Uterus (tissue), 4 donors: ENCODE results near the gene GPR87. TPM values are rescaled to one million over a fixed set of nuclear protein-coding genes. Genes with fewer than 3 reads are reported as not detected.
A peak's percentile ranks its signal among the peaks of the same experiment; 100 is the strongest.

Experiments
- DNase-seq, 2 donors: peaks; one replicate each; pipeline ENCODE4 v3.0.0-alpha.2; 2019 to 2020
- H3K27ac ChIP-seq, 2 donors: fragments of 200-600 bp; sonication (generic); 1 replicate in 1 of 2; 2 replicates in 1 of 2; pipeline ENCODE4 v1.5.1; 2016 to 2018
- H3K27me3 ChIP-seq, 2 donors: fragments of 200-600 bp; sonication (generic); one replicate each; pipeline ENCODE4 v1.5.1; 2018 to 2019; ENCODE audit warnings: control low read depth in 1 of 2
- H3K36me3 ChIP-seq, 2 donors: fragments of 200-600 bp; sonication (generic); one replicate each; pipeline ENCODE4 v1.5.1; 2019; ENCODE audit warnings: control low read depth in 1 of 2
- H3K4me1 ChIP-seq, 2 donors: fragments of 200-600 bp; sonication (generic); one replicate each; pipeline ENCODE4 v1.5.1; 2018 to 2019; ENCODE audit warnings: control low read depth in 1 of 2
- H3K4me3 ChIP-seq, 2 donors: fragments of 200-600 bp; sonication (generic); 1 replicate in 1 of 2; 2 replicates in 1 of 2; pipeline ENCODE4 v1.5.1; 2018 to 2019; ENCODE audit warnings: mild to moderate bottlenecking in 1 of 2
- H3K9me3 ChIP-seq, 2 donors: fragments of 200-600 bp; sonication (generic); one replicate each; pipeline ENCODE4 v1.5.1; 2019; ENCODE audit warnings: control low read depth in 1 of 2
- POLR2A ChIP-seq, 2 donors: fragments of 450-650 bp; IDR thresholded peaks; one replicate each; pipeline ENCODE4 v1.6.1; 2016; ENCODE audit warnings: antibody characterized with exemption in 2 of 2, mild to moderate bottlenecking in 1 of 2, moderate library complexity in 1 of 2
- intact Hi-C: fragments of 100-400 bp; cut with DNase I; formaldehyde crosslinking; loops from one replicate; pipeline ENCODE4 v1.15.1; 2023; ENCODE audit warnings: low total_unique reads
- total RNA-seq, 4 donors: library from RNA; depleted of rRNA in 3 of 4; stranded (reverse); fragments of >200 nt in 3 of 4; gene quantifications; one replicate each; pipeline versions ENCODE4 v1.1.0 to v1.2.4, GENCODE V29; 2014 to 2023
- TF ChIP-seq, protein P1 (sequence below), 4 experiments: fragments of 200-600 bp in 2 of 4; fragments of 450-650 bp in 2 of 4; sonication (generic) in 2 of 4; IDR thresholded peaks; one replicate each; pipeline ENCODE4 v1.5.1; 2016 to 2019; ENCODE audit warnings: antibody characterized with exemption in 4 of 4, mild to moderate bottlenecking in 2 of 4, moderate library complexity in 1 of 4
- donor health status: DM: yes; HTN: yes; CAD: no.

GPR87 gene
- total RNA-seq, 4 donors from 2014 or later: 0.21 TPM; not detected in 3

GRCh38 chr3:151265866-151266265 is 50.8 kb downstream of the GPR87 start:
- Histone ChIP-seq H3K27me3 (no peaks in the 10 kb centered on the region), H3K4me3 (no peak overlapping the region), H3K27ac (peak overlapping the region in 1 of 2 donors; percentile 65), H3K9me3 (no peaks in the 10 kb centered on the region), H3K4me1 (no peaks in the 10 kb centered on the region), H3K36me3 (no peaks in the 10 kb centered on the region)
- intact Hi-C loops: no loop called here
- DNase-seq: no peak
- TF ChIP-seq POLR2A (IDR thresholded peaks at IDR 0.05): no peak
- TF ChIP-seq, protein P1, sequence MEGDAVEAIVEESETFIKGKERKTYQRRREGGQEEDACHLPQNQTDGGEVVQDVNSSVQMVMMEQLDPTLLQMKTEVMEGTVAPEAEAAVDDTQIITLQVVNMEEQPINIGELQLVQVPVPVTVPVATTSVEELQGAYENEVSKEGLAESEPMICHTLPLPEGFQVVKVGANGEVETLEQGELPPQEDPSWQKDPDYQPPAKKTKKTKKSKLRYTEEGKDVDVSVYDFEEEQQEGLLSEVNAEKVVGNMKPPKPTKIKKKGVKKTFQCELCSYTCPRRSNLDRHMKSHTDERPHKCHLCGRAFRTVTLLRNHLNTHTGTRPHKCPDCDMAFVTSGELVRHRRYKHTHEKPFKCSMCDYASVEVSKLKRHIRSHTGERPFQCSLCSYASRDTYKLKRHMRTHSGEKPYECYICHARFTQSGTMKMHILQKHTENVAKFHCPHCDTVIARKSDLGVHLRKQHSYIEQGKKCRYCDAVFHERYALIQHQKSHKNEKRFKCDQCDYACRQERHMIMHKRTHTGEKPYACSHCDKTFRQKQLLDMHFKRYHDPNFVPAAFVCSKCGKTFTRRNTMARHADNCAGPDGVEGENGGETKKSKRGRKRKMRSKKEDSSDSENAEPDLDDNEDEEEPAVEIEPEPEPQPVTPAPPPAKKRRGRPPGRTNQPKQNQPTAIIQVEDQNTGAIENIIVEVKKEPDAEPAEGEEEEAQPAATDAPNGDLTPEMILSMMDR (IDR thresholded peaks at IDR 0.05): no peak

DNA sequence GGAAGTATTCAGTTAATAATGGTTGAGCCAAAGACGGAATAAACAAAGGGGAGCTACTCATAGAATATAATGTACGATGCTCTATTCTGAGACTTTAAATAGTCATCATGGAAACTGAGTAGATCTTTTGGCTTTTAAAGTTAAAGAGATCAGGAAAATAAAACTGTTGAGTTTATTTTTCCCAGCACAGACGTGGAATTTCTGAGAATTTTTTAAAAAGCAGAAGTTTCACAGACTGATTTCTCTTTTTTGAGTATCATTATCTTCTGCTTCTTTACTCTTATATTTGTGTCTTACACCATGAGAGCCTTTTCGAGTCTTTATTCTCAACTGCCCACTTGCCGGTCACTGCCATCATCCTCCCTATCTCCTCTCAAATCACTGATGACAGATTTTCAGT is 51.5 kb downstream of the GPR87 start:
- no peaks in the 10 kb centered on the region for H3K27me3 ChIP-seq
- no peaks in the 10 kb centered on the region for H3K36me3 ChIP-seq
- no peaks in the 10 kb centered on the region for H3K9me3 ChIP-seq
- peak overlapping the region in 1 of 2 donors; percentile 65 for H3K27ac ChIP-seq
- TF ChIP-seq, protein P1 (IDR thresholded peaks at IDR 0.05): no peak
- TF ChIP-seq POLR2A (IDR thresholded peaks at IDR 0.05): no peak
- intact Hi-C loops: no loop called here
- H3K4me1 ChIP-seq: no peaks in the 10 kb centered on the region
- H3K4me3 ChIP-seq: no peak overlapping the region
- no peak for DNase-seq

- Histone ChIP-seq H3K4me3 (no peak overlapping the region), H3K36me3 (no peaks in the 10 kb centered on the region), H3K27ac (peak overlapping the region in 1 of 2 donors; percentile 65), H3K4me1 (no peaks in the 10 kb centered on the region), H3K9me3 (no peaks in the 10 kb centered on the region), H3K27me3 (no peaks in the 10 kb centered on the region)
- intact Hi-C loops: no loop called here
- TF ChIP-seq, protein P1 (IDR thresholded peaks at IDR 0.05): no peak
- no peak for TF ChIP-seq POLR2A (IDR thresholded peaks at IDR 0.05)
- DNase-seq: no peak
These were observed 52.0 kb downstream of the GPR87 start for GRCh38 chr3:151264605-151265004.

DNA sequence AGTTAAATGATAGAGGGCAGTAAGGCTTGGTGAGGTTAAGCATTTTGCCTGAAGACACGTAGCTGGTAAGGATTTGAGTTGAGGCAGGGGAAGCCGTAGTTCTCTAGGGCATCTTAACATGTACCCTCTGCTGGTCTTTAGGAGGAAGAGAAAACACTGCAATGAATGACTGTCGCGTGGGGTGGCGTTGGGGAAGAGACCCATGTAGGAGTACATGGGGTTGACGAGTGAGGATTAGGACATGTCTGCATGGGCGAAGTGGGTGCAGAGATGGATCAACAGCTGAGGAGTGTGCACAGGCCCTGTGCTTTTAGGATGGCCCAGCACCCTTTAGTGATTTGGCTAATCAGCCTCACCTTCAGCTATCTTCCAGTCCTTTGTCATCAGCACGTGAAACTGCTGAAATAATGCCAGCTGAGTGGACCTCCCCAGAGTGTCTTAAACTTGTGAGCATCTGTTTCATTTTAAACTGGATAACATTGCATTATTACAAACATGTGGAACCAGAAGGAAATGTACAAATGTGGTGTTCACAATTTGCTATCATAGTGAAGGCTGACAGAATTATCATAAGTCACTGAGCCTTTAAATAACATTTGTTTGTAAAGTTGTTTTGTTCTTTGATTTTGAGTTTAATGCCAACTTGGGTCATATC is 53.6 kb downstream of the GPR87 start:
- Histone ChIP-seq H3K36me3 (no peaks in the 10 kb centered on the region), H3K4me3 (no peak overlapping the region), H3K9me3 (no peaks in the 10 kb centered on the region), H3K4me1 (no peaks in the 10 kb centered on the region), H3K27me3 (no peaks in the 10 kb centered on the region), H3K27ac (peak overlapping the region in 1 of 2 donors; percentile 65)
- intact Hi-C loops: no loop called here
- DNase-seq: peak; percentile 20 to 40
- no peak for TF ChIP-seq POLR2A (IDR thresholded peaks at IDR 0.05)
- TF ChIP-seq, protein P1 (IDR thresholded peaks at IDR 0.05): no peak

- Histone ChIP-seq H3K4me1 (no peaks in the 10 kb centered on the region), H3K9me3 (no peaks in the 10 kb centered on the region), H3K36me3 (no peaks in the 10 kb centered on the region), H3K4me3 (no peak overlapping the region), H3K27me3 (no peaks in the 10 kb centered on the region), H3K27ac (peak overlapping the region in 1 of 2 donors; percentile 12)
- no peak for DNase-seq
- no peak for TF ChIP-seq POLR2A (IDR thresholded peaks at IDR 0.05)
- TF ChIP-seq, protein P1 (IDR thresholded peaks at IDR 0.05): no peak
- intact Hi-C loops: no loop called here
These were observed 57.0 kb downstream of the GPR87 start for GRCh38 chr3:151259664-151260063.
